B cell (primary cell): ENCODE data around the gene PLPPR2. TPM values are rescaled to one million over a fixed set of nuclear protein-coding genes. Genes with fewer than 3 reads are reported as not detected.
"Not testable (repeated sequence)": the region's sequence is repeated elsewhere in the genome, so short reads cannot be mapped to it uniquely, and the experiment has no call there.

Source experiments
- ATAC-seq: fragments of 200-7000 bp; cut with Tn5 transposase; one replicate; pipeline ENCODE4 v1.10.0; 2021; ENCODE audit warnings: low read depth, mild to moderate bottlenecking, moderate number of reproducible peaks, moderate library complexity
- CTCF ChIA-PET: fragments of 350-600 bp; sonication (Branson Sonifier 250); formaldehyde crosslinking; loops from one replicate; lab custom pipeline; 2021; ENCODE audit warnings: antibody characterized with exemption, inconsistent platforms; lab: Charles Lee
- POLR2A ChIA-PET: fragments of 350-600 bp; sonication (Branson Sonifier 250); formaldehyde crosslinking; loops from one replicate; lab custom pipeline; 2021; ENCODE audit warnings: antibody characterized with exemption; lab: Charles Lee
- DNase-seq: peaks from one replicate; pipeline ENCODE4 v3.0.0; 2013
- H2AFZ ChIP-seq: 2 replicates; pipeline ENCODE4 v1.6.1; 2012; ENCODE audit warnings: mild to moderate bottlenecking, low read depth, low read length; ENCODE audit not compliant: insufficient read depth, poor library complexity, severe bottlenecking
- H3K27ac ChIP-seq, 2 donors: 1 replicate in 1 of 2; 2 replicates in 1 of 2; pipeline ENCODE4 v1.5.1; 2012 to 2013; ENCODE audit warnings: low read length in 2 of 2, mild to moderate bottlenecking in 2 of 2, moderate library complexity in 1 of 2
- H3K27me3 ChIP-seq, 4 experiments: fragments of 200-600 bp in 1 of 4; sonication (generic) in 1 of 4; replicated peaks in 1 of 4; 1 replicate in 2 of 4; 2 replicates in 2 of 4; pipeline versions ENCODE4 v1.6.1 to v1.7.0; 2013 to 2016; ENCODE audit warnings: low read length in 3 of 4, mild to moderate bottlenecking in 2 of 4, mixed read lengths in 1 of 4, moderate library complexity in 1 of 4; ENCODE audit not compliant: insufficient read depth in 4 of 4, control insufficient read depth in 3 of 4; ENCODE audit errors: control extremely low read depth in 1 of 4
- H3K36me3 ChIP-seq, 2 experiments: replicated peaks in 1 of 2; 1 replicate in 1 of 2; 2 replicates in 1 of 2; pipeline versions ENCODE4 v1.6.1 to v1.7.1; 2013; ENCODE audit warnings: low read length in 1 of 2; ENCODE audit not compliant: insufficient read depth in 2 of 2, control insufficient read depth in 1 of 2; ENCODE audit errors: control extremely low read depth in 1 of 2, extremely low read depth in 1 of 2
- H3K4me1 ChIP-seq, 2 donors: fragments of 200-600 bp in 1 of 2; sonication (generic) in 1 of 2; 1 replicate in 1 of 2; 2 replicates in 1 of 2; pipeline versions ENCODE4 v1.5.1 to v1.6.1; 2013 to 2017; ENCODE audit warnings: low read length in 2 of 2; ENCODE audit not compliant: control insufficient read depth in 2 of 2, insufficient read depth in 2 of 2
- H3K4me2 ChIP-seq: replicated peaks from 2 replicates; pipeline ENCODE3; 2012; ENCODE audit warnings: mild to moderate bottlenecking, low read depth, low read length; ENCODE audit not compliant: poor library complexity, severe bottlenecking
- H3K4me3 ChIP-seq, 5 experiments: fragments of 200-600 bp in 1 of 5; sonication (generic) in 1 of 5; 1 replicate in 3 of 5; 2 replicates in 2 of 5; pipeline versions ENCODE4 v1.5.1 to v1.7.0; 2011 to 2016; ENCODE audit warnings: low read length in 4 of 5, mild to moderate bottlenecking in 4 of 5, low read depth in 2 of 5, control low read depth in 1 of 5, moderate library complexity in 1 of 5; ENCODE audit not compliant: insufficient read depth in 1 of 5; ENCODE audit errors: control extremely low read depth in 1 of 5, extremely low read depth in 1 of 5
- H3K79me2 ChIP-seq: fragments of 200-600 bp; sonication (generic); one replicate; pipeline ENCODE4 v1.6.0; 2016; ENCODE audit warnings: low read length; ENCODE audit not compliant: control insufficient read depth, insufficient read depth
- H3K9ac ChIP-seq: fragments of 200-600 bp; sonication (generic); 2 replicates; pipeline ENCODE4 v1.6.1; 2017; ENCODE audit warnings: mild to moderate bottlenecking, low read length, moderate library complexity
- H3K9me3 ChIP-seq, 3 donors: one replicate each; pipeline versions ENCODE4 v1.6.1 to v1.7.1; 2013; ENCODE audit warnings: low read length in 2 of 3; ENCODE audit not compliant: control insufficient read depth in 2 of 3, insufficient read depth in 1 of 3; ENCODE audit errors: control extremely low read depth in 1 of 3
- H4K20me1 ChIP-seq: 2 replicates; pipeline ENCODE4 v1.6.0; 2012; ENCODE audit warnings: mild to moderate bottlenecking, low read length; ENCODE audit not compliant: insufficient read depth, control insufficient read depth, poor library complexity, severe bottlenecking
- H3K27ac Mint-ChIP-seq: one replicate; pipeline ENCODE4 v1.8.0; 2021; ENCODE audit warnings: mixed read lengths
- H3K27me3 Mint-ChIP-seq: one replicate; pipeline ENCODE4 v1.8.0; 2021; ENCODE audit warnings: mixed read lengths
- H3K4me1 Mint-ChIP-seq: one replicate; pipeline ENCODE4 v1.8.0; 2021; ENCODE audit warnings: mixed read lengths
- H3K4me3 Mint-ChIP-seq: one replicate; pipeline ENCODE4 v1.8.0; 2021; ENCODE audit warnings: mixed read lengths
- H3K9me3 Mint-ChIP-seq: one replicate; pipeline ENCODE4 v1.8.0; 2022; ENCODE audit warnings: mixed read lengths; ENCODE audit not compliant: insufficient read depth
- EZH2 ChIP-seq: IDR thresholded peaks from 2 replicates; pipeline ENCODE4 v1.6.1; 2012; ENCODE audit warnings: borderline replicate concordance, low read depth, mild to moderate bottlenecking, moderate library complexity, low read length; ENCODE audit not compliant: insufficient read depth, poor library complexity, severe bottlenecking
- WGBS: methylation state at CpG from one replicate; pipeline ENCODE4 v1.1.5; 2013; ENCODE audit warnings: missing lambda C conversion rate; ENCODE audit not compliant: insufficient coverage; 5-methylcytosine and 5-hydroxymethylcytosine counted together
- intact Hi-C: fragments of 100-400 bp; cut with micrococcal nuclease; formaldehyde crosslinking; loops from one replicate; pipeline ENCODE4 v1.10.0; 2022
- polyA plus RNA-seq: library from polyadenylated mRNA; depleted of rRNA; stranded (reverse); fragments of >200 nt; gene quantifications from 2 replicates; pipeline ENCODE4 v1.2.3, GENCODE V29; 2012
- total RNA-seq, 2 donors: library from RNA; stranded (reverse); fragments of 120-200 nt in 1 of 2; gene quantifications; 1 replicate in 1 of 2; 2 replicates in 1 of 2; pipeline versions ENCODE4 v1.2.3 to v1.2.4, GENCODE V29; 2013 to 2022
- TF ChIP-seq, protein P1 (sequence below): fragments of 200-600 bp; IDR thresholded peaks from one replicate; pipeline ENCODE4 v1.8.0; 2022; ENCODE audit warnings: antibody characterized with exemption, mild to moderate bottlenecking

PLPPR2 gene
- total and polyA plus RNA-seq, 2 donors (not counting 1 experiment from before 2014, with no cell fraction given) = 3.8 to 11.1 TPM

DNA sequence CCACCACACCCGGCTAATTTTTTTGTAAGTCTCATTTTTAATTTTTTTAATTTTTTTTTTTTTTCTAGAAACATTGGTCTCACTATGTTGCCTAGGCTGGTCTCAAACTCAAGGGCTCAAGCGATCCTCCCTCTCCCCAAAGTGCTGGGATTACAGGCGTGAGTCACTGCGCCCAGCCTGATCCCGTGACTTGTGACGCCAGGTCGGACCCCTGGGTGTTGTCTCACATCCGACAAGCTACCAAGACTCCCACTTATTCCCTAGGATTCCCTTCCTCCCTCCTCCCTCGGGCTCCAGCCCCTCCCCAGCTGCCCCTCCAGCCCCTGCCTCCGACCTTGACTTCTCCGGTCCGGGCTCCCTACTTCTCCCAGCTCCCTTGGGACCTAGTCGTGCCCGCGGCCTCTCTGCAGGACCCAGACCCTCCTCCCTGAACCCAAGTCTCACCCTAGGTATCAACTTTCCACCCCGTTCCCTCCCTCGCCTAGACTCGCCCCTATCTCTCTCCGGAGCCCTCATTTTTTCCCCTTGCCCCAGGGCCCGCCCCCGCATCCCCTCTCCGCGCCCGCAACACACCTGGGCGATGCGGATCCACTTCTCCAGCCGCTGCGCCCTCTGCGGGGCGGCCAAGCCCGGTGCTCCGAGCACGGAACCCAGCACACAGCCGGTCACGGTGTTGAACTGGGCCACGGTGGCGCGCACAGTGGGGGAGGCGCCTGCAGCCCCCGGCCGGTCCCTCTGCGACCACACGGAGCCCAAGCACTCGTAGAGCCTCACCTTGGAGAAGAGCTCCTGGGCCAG is 50.8 kb downstream of the PLPPR2 start:
- Histone ChIP-seq H3K4me1 (peaks cover 5 to 7% of the 10 kb centered on the region in 2 donors), H3K9me3 (no peaks in the 10 kb centered on the region), H2AFZ (peak overlapping the region; percentile 5), H3K4me3 (no peak overlapping the region), H3K36me3 (no peaks in the 10 kb centered on the region), H3K27me3 (peaks cover 0 to 26% (median 4%) of the 10 kb centered on the region in 4 experiments), H3K27ac (no peak overlapping the region), H3K79me2 (no peaks in the 10 kb centered on the region), H3K4me2 (peak overlapping the region; percentile 58), H4K20me1 (no peaks in the 10 kb centered on the region), H3K9ac (no peak overlapping the region)
- Mint-ChIP-seq H3K9me3 (no peaks in the 10 kb centered on the region), H3K4me1 (peaks cover 3% of the 10 kb centered on the region), H3K4me3 (no peak overlapping the region), H3K27ac (no peak overlapping the region), H3K27me3 (peaks cover 7% of the 10 kb centered on the region)
- DNase-seq = peak; percentile 64
- 37% methylated on average over 42 of the region's 44 CpGs for WGBS
- ChIA-PET POLR2A (interaction anchor here (0.5 to 1.0 kb wide), 2 partner anchors 15 to 191 kb away, joined by 3 to 4 read pairs; partner anchors contain the start of gene ZNF627), CTCF (interaction anchor here (0.5 to 2.9 kb wide), 11 partner anchors 13 to 1407 kb away, joined by 3 to 17 read pairs (median 4); partner anchors contain the start of genes RGL3 and SWSAP1)
- TF ChIP-seq, protein P1, sequence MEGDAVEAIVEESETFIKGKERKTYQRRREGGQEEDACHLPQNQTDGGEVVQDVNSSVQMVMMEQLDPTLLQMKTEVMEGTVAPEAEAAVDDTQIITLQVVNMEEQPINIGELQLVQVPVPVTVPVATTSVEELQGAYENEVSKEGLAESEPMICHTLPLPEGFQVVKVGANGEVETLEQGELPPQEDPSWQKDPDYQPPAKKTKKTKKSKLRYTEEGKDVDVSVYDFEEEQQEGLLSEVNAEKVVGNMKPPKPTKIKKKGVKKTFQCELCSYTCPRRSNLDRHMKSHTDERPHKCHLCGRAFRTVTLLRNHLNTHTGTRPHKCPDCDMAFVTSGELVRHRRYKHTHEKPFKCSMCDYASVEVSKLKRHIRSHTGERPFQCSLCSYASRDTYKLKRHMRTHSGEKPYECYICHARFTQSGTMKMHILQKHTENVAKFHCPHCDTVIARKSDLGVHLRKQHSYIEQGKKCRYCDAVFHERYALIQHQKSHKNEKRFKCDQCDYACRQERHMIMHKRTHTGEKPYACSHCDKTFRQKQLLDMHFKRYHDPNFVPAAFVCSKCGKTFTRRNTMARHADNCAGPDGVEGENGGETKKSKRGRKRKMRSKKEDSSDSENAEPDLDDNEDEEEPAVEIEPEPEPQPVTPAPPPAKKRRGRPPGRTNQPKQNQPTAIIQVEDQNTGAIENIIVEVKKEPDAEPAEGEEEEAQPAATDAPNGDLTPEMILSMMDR = peak; percentile 22
- TF ChIP-seq EZH2 = no peak
- intact Hi-C loops = no loop called here
- peak; percentile 60 for ATAC-seq

DNA sequence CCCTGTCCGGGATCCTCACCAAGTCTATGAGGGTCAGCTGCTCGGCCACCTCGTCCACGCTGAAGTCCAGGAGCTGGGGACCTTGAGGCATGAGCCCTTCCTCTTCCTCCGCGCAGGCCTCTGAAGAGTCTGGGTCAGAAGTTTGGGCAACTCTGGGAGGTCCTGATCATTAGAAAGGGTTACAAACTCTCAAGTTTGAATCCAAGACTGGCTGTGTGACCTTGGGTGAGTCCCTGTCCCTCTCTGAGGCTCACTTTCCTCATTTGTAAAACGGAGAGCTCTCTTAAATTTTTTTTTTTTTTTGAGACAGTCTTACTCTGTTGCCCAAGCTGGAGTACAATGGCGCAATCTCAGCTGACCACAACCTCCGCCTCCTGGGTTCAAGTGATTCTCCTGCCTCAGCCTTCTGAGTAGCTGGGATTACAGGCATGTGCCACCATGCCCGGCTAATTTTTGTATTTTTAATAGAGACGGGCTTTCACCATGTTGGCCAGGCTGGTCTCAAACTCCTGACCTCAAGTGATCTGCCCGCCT is 51.5 kb downstream of the PLPPR2 start:
- POLR2A ChIA-PET = interaction anchor here (1.0 kb wide), 1 partner anchor 15 kb away, joined by 4 read pairs; no protein-coding TSS in a partner anchor
- CTCF ChIA-PET = interaction anchor here (0.6 to 2.9 kb wide), 11 partner anchors 12 to 1408 kb away, joined by 3 to 17 read pairs (median 4); partner anchors contain the start of genes RGL3 and SWSAP1
- Histone ChIP-seq H3K4me2 (peak overlapping the region; percentile 58), H2AFZ (peak overlapping the region; percentile 5), H3K27me3 (peaks cover 0 to 26% (median 5%) of the 10 kb centered on the region in 4 experiments)
- H3K4me1 Mint-ChIP-seq, H3K9me3 Mint-ChIP-seq, H3K27ac ChIP-seq, ATAC-seq, H3K9me3 ChIP-seq, H3K27ac Mint-ChIP-seq, H4K20me1 ChIP-seq, DNase-seq, H3K9ac ChIP-seq, H3K27me3 Mint-ChIP-seq, H3K36me3 ChIP-seq, intact Hi-C loops, H3K4me1 ChIP-seq, H3K4me3 Mint-ChIP-seq, H3K79me2 ChIP-seq, H3K4me3 ChIP-seq: not testable (repeated sequence)
- WGBS = 83% methylated on average over 11 of the region's 12 CpGs
